Endothelial cell of umbilical vein (primary cell): ENCODE measurements around the gene PRIMPOL. TPM values are rescaled to one million over a fixed set of nuclear protein-coding genes. Genes with fewer than 3 reads are reported as not detected.

Experiments used
- BruUV-seq: library from RNA; stranded (reverse); fragments of 400-500 nt; replicated peaks from 2 replicates; lab custom pipeline; 2021; lab: Mats Ljungman, UMichigan
- CTCF ChIA-PET: fragments of 300-600, 350-600 bp; sonication (Branson Sonifier 250); formaldehyde crosslinking; loops from one replicate; lab custom pipeline; 2021; ENCODE audit warnings: antibody characterized with exemption, inconsistent platforms; lab: Charles Lee
- POLR2A ChIA-PET: fragments of 300-600, 350-600 bp; sonication (Branson Sonifier 250); formaldehyde crosslinking; loops from one replicate; lab custom pipeline; 2021; ENCODE audit warnings: antibody characterized with exemption, inconsistent platforms; lab: Charles Lee
- DNase-seq: peaks from one replicate; pipeline ENCODE4 v3.0.0-alpha.2; 2011; ENCODE audit warnings: low read depth, low spot score
- FAIRE-seq: peaks from 2 replicates; lab custom pipeline; 2011; peaks lifted over from hg19 to GRCh38; lab: Jason Lieb, UNC
- H2AFZ ChIP-seq: 2 replicates; pipeline ENCODE4 v1.6.0; 2012; ENCODE audit warnings: low read depth, low read length, control low read depth, inconsistent platforms
- H3K27ac ChIP-seq: 2 replicates; pipeline ENCODE4 v1.5.1; 2011; ENCODE audit warnings: low read depth, mild to moderate bottlenecking, control low read depth, low read length, moderate library complexity; ENCODE audit not compliant: insufficient read depth
- H3K27me3 ChIP-seq, 2 experiments: 2 replicates each; pipeline versions ENCODE4 v1.6.0 to v1.6.1; 2011; ENCODE audit warnings: low read length in 2 of 2, mixed read lengths in 1 of 2; ENCODE audit not compliant: control insufficient read depth in 2 of 2, insufficient read depth in 2 of 2
- H3K36me3 ChIP-seq, 2 experiments: 2 replicates in 1 of 2; 3 replicates in 1 of 2; pipeline ENCODE4 v1.5.1; 2011; ENCODE audit warnings: low read length in 2 of 2, mild to moderate bottlenecking in 1 of 2, moderate library complexity in 1 of 2; ENCODE audit not compliant: control insufficient read depth in 2 of 2, insufficient read depth in 2 of 2; ENCODE audit errors: extremely low read depth in 1 of 2
- H3K4me1 ChIP-seq: 3 replicates; pipeline ENCODE4 v1.5.1; 2011; ENCODE audit warnings: mild to moderate bottlenecking, low read length; ENCODE audit not compliant: control insufficient read depth, insufficient read depth; ENCODE audit errors: extremely low read depth
- H3K4me2 ChIP-seq: 2 replicates; pipeline ENCODE4 v1.6.1; 2011; ENCODE audit warnings: low read length, control low read depth, mixed read lengths; ENCODE audit not compliant: insufficient read depth
- H3K4me3 ChIP-seq, 3 experiments: fragments of 200-600 bp in 1 of 3; sonication (generic), shearing (Covaris generic) in 1 of 3; replicated peaks in 1 of 3; 2 replicates each; pipeline ENCODE4 v1.5.1; 2011 to 2016; ENCODE audit warnings: control low read depth in 3 of 3, low read length in 3 of 3, mild to moderate bottlenecking in 2 of 3, inconsistent platforms in 1 of 3, low read depth in 1 of 3, moderate library complexity in 1 of 3; ENCODE audit not compliant: insufficient read depth in 1 of 3
- H3K79me2 ChIP-seq: 2 replicates; pipeline ENCODE4 v1.6.0; 2012; ENCODE audit warnings: low read length, inconsistent platforms; ENCODE audit not compliant: control insufficient read depth, insufficient read depth
- H3K9ac ChIP-seq: replicated peaks from 2 replicates; pipeline ENCODE3; 2011; ENCODE audit warnings: low read length, control low read depth; ENCODE audit not compliant: insufficient read depth; ENCODE audit errors: extremely low read depth
- H3K9me1 ChIP-seq: replicated peaks from 3 replicates; pipeline ENCODE4 v1.6.0; 2011; ENCODE audit warnings: mild to moderate bottlenecking, low read length; ENCODE audit not compliant: control insufficient read depth, insufficient read depth; ENCODE audit errors: extremely low read depth
- H3K9me3 ChIP-seq: replicated peaks from 2 replicates; pipeline ENCODE4 v1.5.1; 2012; ENCODE audit warnings: low read length, inconsistent platforms; ENCODE audit not compliant: control insufficient read depth, insufficient read depth
- H4K20me1 ChIP-seq: replicated peaks from 2 replicates; pipeline ENCODE3; 2011; ENCODE audit warnings: mild to moderate bottlenecking, low read length; ENCODE audit not compliant: control insufficient read depth, insufficient read depth; ENCODE audit errors: extremely low read depth
- EZH2 ChIP-seq: IDR thresholded peaks from 2 replicates; pipeline ENCODE4 v1.6.1; 2012; ENCODE audit warnings: borderline replicate concordance, low read depth, mild to moderate bottlenecking, moderate library complexity, low read length, inconsistent platforms; ENCODE audit not compliant: severe bottlenecking
- FOS ChIP-seq: IDR thresholded peaks from 2 replicates; pipeline ENCODE4 v1.6.1; 2011; ENCODE audit warnings: mild to moderate bottlenecking, low read length, moderate library complexity, borderline replicate concordance; ENCODE audit not compliant: insufficient read depth
- GATA2 ChIP-seq: IDR thresholded peaks from 2 replicates; pipeline ENCODE4 v1.7.0; 2011; ENCODE audit warnings: low read depth, mild to moderate bottlenecking, moderate library complexity, mixed read lengths, low read length; ENCODE audit not compliant: insufficient read length, insufficient read depth
- JUN ChIP-seq: IDR thresholded peaks from 2 replicates; pipeline ENCODE4 v1.6.1; 2011; ENCODE audit warnings: borderline replicate concordance, low read depth; ENCODE audit not compliant: insufficient read length, insufficient read depth
- MYC ChIP-seq: IDR thresholded peaks from one replicate; pipeline ENCODE4 v1.6.1; 2011; ENCODE audit warnings: mild to moderate bottlenecking, low read depth, low read length
- POLR2A ChIP-seq: IDR thresholded peaks from 2 replicates; pipeline ENCODE4 v1.6.1; 2012; ENCODE audit warnings: low read depth, mild to moderate bottlenecking, control low read depth, low read length
- POLR2AphosphoS5 ChIP-seq: IDR thresholded peaks from 2 replicates; pipeline ENCODE4 v1.6.1; 2012; ENCODE audit warnings: low read depth, mild to moderate bottlenecking, control low read depth, low read length, moderate library complexity; ENCODE audit not compliant: insufficient read depth
- dilution Hi-C: fragments of 300-500 bp; cut with MboI; formaldehyde crosslinking; loops from one replicate; pipeline ENCODE4 v1.15.0; 2019; ENCODE audit warnings: low sequenced_read_pairs; ENCODE audit not compliant: extremely low pct_ligation_motif_present
- intact Hi-C: fragments of 100-400 bp; cut with micrococcal nuclease; formaldehyde crosslinking; loops from one replicate; pipeline ENCODE4 v1.10.0; 2022
- polyA plus RNA-seq, 4 experiments: library from polyadenylated mRNA; depleted of rRNA in 3 of 4; stranded (reverse) in 3 of 4; unstranded in 1 of 4; fragments of >200 nt; gene quantifications; 2 replicates each; pipeline versions ENCODE4 v1.2.1 to v1.2.3, GENCODE V29; 2011 to 2012; ENCODE audit warnings: missing spikeins in 1 of 4
- total RNA-seq: library from RNA; stranded (reverse); gene quantifications from 2 replicates; pipeline ENCODE4 v1.2.3, GENCODE V29; 2021
- TF ChIP-seq, protein P1 (sequence below), 2 donors: IDR thresholded peaks; 1 replicate in 1 of 2; 2 replicates in 1 of 2; pipeline ENCODE4 v1.5.1; 2011; ENCODE audit warnings: low read length in 2 of 2, mild to moderate bottlenecking in 2 of 2, moderate library complexity in 2 of 2, control low read depth in 1 of 2, inconsistent platforms in 1 of 2, low read depth in 1 of 2; ENCODE audit not compliant: insufficient read depth in 1 of 2; ENCODE audit errors: extremely low read depth in 1 of 2
- TF ChIP-seq, protein P2 (sequence below): IDR thresholded peaks from 2 replicates; pipeline ENCODE4 v1.6.1; 2011; ENCODE audit not compliant: insufficient read depth, insufficient read length

PRIMPOL gene
- total and polyA plus RNA-seq, 2 donors (not counting 3 experiments of a cell fraction or from before 2014, with no cell fraction given), result 5.9 to 11.1 TPM

GRCh38 chr4:184668096-184668495, 18.6 kb downstream of the PRIMPOL start:
- Histone ChIP-seq H3K79me2 (no peaks in the 10 kb centered on the region), H3K9me1 (no peaks in the 10 kb centered on the region), H3K4me3 (no peak overlapping the region), H3K36me3 (no peaks in the 10 kb centered on the region), H3K4me1 (peaks cover 11% of the 10 kb centered on the region), H2AFZ (no peak overlapping the region), H3K9ac (no peak overlapping the region), H3K27me3 (no peaks in the 10 kb centered on the region), H3K9me3 (no peaks in the 10 kb centered on the region), H3K27ac (peak overlapping the region; percentile 26), H3K4me2 (no peak overlapping the region), H4K20me1 (no peaks in the 10 kb centered on the region)
- TF ChIP-seq, protein P1, sequence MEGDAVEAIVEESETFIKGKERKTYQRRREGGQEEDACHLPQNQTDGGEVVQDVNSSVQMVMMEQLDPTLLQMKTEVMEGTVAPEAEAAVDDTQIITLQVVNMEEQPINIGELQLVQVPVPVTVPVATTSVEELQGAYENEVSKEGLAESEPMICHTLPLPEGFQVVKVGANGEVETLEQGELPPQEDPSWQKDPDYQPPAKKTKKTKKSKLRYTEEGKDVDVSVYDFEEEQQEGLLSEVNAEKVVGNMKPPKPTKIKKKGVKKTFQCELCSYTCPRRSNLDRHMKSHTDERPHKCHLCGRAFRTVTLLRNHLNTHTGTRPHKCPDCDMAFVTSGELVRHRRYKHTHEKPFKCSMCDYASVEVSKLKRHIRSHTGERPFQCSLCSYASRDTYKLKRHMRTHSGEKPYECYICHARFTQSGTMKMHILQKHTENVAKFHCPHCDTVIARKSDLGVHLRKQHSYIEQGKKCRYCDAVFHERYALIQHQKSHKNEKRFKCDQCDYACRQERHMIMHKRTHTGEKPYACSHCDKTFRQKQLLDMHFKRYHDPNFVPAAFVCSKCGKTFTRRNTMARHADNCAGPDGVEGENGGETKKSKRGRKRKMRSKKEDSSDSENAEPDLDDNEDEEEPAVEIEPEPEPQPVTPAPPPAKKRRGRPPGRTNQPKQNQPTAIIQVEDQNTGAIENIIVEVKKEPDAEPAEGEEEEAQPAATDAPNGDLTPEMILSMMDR (IDR thresholded peaks at IDR 0.05; ENCODE audit: extremely low read depth in 1 of 2, insufficient read depth in 1 of 2, low read depth in 1 of 2, low read length in 2 of 2), result no peak
- TF ChIP-seq POLR2A (no peak), POLR2AphosphoS5 (no peak), MYC (no peak), GATA2 (no peak), JUN (no peak), FOS (no peak), EZH2 (no peak)
- TF ChIP-seq, protein P2, sequence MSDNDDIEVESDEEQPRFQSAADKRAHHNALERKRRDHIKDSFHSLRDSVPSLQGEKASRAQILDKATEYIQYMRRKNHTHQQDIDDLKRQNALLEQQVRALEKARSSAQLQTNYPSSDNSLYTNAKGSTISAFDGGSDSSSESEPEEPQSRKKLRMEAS, result no peak
- DNase-seq, result no peak
- no peak for FAIRE-seq
- BruUV-seq, result no TSS peak
- dilution Hi-C loops (no loop called here), intact Hi-C loops (no loop called here)
- CTCF ChIA-PET, result interaction anchor here (1.0 to 1.4 kb wide), 3 partner anchors 14 to 404 kb away, joined by 3 to 5 read pairs (median 5); no protein-coding TSS in a partner anchor
- POLR2A ChIA-PET, result no interaction called here
